Measurements from ENCODE around the gene SV2C. TPM values are rescaled to one million over a fixed set of nuclear protein-coding genes. Genes with fewer than 3 reads are reported as not detected.

Gene SV2C
- total RNA-seq, 3 donors from 2014 or later = 0.54 to 1.2 (median 0.58) TPM

GRCh38 chr5:76351176-76351575 is 268.0 kb downstream of the SV2C start:
- no peak overlapping the region for H3K4me3 ChIP-seq
- intact Hi-C loops (cut with DNase I, micrococcal nuclease) = no loop called here

DNA sequence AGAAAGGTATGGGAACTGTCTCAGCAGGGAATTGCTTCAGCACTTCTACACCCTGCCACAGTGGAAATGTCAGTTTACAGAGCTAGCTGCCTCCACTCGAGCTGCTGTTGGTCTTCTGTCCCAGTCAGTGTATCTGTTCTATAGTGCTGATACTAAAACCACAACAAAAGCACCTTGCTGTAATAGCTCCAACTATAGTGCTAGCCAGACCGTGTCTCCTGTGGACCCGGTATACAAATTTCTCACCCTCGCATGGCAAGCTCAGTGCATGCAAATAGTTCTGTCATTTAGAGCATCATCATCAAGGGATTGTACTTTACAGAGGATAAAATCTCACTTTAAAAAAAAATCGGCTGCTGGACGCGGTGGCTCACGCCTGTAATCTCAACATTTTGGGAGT is 268.4 kb downstream of the SV2C start:
- DNase-seq = no peak
- no peak for ATAC-seq
- TF ChIP-seq, protein P1, sequence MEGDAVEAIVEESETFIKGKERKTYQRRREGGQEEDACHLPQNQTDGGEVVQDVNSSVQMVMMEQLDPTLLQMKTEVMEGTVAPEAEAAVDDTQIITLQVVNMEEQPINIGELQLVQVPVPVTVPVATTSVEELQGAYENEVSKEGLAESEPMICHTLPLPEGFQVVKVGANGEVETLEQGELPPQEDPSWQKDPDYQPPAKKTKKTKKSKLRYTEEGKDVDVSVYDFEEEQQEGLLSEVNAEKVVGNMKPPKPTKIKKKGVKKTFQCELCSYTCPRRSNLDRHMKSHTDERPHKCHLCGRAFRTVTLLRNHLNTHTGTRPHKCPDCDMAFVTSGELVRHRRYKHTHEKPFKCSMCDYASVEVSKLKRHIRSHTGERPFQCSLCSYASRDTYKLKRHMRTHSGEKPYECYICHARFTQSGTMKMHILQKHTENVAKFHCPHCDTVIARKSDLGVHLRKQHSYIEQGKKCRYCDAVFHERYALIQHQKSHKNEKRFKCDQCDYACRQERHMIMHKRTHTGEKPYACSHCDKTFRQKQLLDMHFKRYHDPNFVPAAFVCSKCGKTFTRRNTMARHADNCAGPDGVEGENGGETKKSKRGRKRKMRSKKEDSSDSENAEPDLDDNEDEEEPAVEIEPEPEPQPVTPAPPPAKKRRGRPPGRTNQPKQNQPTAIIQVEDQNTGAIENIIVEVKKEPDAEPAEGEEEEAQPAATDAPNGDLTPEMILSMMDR (IDR thresholded peaks at IDR 0.05) = no peak
- Histone ChIP-seq H3K4me3 (no peak overlapping the region), H3K9me3 (no peaks in the 10 kb centered on the region), H3K36me3 (ENCODE audit: low read depth) (no peaks in the 10 kb centered on the region), H3K4me1 (ENCODE audit: low read depth) (peaks cover 8% of the 10 kb centered on the region)
- intact Hi-C loops (cut with DNase I, micrococcal nuclease) = no loop called here

More at GRCh38 chr5:76351176-76351575, 268.0 kb downstream of the SV2C start:
- no peak for DNase-seq
- Histone ChIP-seq H3K4me1 (ENCODE audit: low read depth) (peaks cover 8% of the 10 kb centered on the region), H3K36me3 (ENCODE audit: low read depth) (no peaks in the 10 kb centered on the region), H3K9me3 (no peaks in the 10 kb centered on the region)
- ATAC-seq = no peak
- TF ChIP-seq, protein P1 (IDR thresholded peaks at IDR 0.05) = no peak

GRCh38 chr5:76356887-76357286 is 273.7 kb downstream of the SV2C start:
- no peak for DNase-seq
- Histone ChIP-seq H3K36me3 (ENCODE audit: low read depth) (no peaks in the 10 kb centered on the region), H3K4me3 (no peak overlapping the region), H3K9me3 (no peaks in the 10 kb centered on the region), H3K4me1 (ENCODE audit: low read depth) (peaks cover 8% of the 10 kb centered on the region)
- intact Hi-C loops (cut with DNase I, micrococcal nuclease) = no loop called here
- TF ChIP-seq, protein P1 (IDR thresholded peaks at IDR 0.05) = no peak
- no peak for ATAC-seq

DNA sequence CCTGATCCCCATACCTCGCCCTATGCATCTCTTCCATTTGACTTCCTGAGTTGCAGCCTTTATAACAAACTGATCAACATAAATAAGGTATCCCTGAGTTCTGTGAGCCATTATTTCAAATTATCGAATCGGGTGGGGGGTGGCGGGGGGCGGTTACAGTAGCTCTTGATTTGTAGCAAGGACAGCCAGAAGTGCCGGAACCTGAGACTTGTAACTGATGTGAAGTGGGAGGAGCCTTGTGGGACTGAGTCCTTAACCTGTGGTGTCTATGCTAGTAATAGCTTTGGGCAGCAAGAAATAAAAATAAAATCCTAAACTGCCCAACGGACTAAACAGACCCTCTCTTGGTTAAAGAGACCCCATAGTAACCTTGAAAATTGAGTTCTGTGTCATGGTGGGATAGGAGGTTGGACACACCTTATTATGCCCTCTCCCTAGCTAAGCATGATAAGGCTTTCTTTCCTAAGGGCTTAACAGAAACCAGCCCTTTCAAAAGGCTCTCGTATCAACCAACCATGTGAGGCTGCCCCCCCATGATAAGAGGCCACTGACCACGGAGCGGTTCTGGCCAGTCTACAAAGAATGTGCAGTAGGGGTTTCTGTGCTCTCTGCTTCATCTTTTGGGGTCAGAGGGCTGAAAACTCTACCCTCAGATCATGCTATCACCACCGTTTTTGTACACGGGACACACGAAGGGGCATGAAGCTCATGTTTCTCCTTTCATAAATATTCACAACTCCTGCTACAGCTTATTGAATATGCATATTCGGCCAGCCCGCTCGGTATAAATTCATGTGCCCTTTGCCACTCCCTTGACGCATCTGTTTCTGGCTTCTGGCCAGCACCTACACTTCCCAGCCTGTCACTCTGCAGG is 280.4 kb downstream of the SV2C start:
- peak; percentile 98 for ATAC-seq
- Histone ChIP-seq H3K36me3 (ENCODE audit: low read depth) (no peaks in the 10 kb centered on the region), H3K4me3 (no peak overlapping the region), H3K4me1 (ENCODE audit: low read depth) (no peaks in the 10 kb centered on the region), H3K9me3 (no peaks in the 10 kb centered on the region)
- intact Hi-C loops (cut with DNase I, micrococcal nuclease) = no loop called here
- DNase-seq = peak; percentile 73 to 85 (median 74)
- TF ChIP-seq, protein P1 (IDR thresholded peaks at IDR 0.05) = no peak

- intact Hi-C loops (cut with DNase I, micrococcal nuclease) = no loop called here
- no peak for ATAC-seq
- H3K4me3 ChIP-seq = no peak overlapping the region
- no peaks in the 10 kb centered on the region for H3K4me1 ChIP-seq (ENCODE audit: low read depth)
- TF ChIP-seq, protein P1 (IDR thresholded peaks at IDR 0.05) = no peak
- H3K36me3 ChIP-seq (ENCODE audit: low read depth) = no peaks in the 10 kb centered on the region
- no peaks in the 10 kb centered on the region for H3K9me3 ChIP-seq
- no peak for DNase-seq
Measured at GRCh38 chr5:76364226-76364589, 281.0 kb downstream of the SV2C start.

Measured in mucosa of descending colon (tissue), 3 donors.